HG03280 (cell line): ENCODE measurements around the gene TNFRSF4.
"Not testable (repeated sequence)": the region's sequence is repeated elsewhere in the genome, so short reads cannot be mapped to it uniquely, and the experiment has no call there.

Experiments used
- ATAC-seq: cut with Tn5 transposase; IDR thresholded peaks from one replicate; pipeline ENCODE4 v1.9.1; 2021; ENCODE audit warnings: mild to moderate bottlenecking, moderate library complexity; ENCODE audit not compliant: unreplicated experiment

TNFRSF4 gene

GRCh38 chr1:1183833-1184775 is 29.8 kb downstream of the TNFRSF4 start:
- no peak for ATAC-seq

DNA sequence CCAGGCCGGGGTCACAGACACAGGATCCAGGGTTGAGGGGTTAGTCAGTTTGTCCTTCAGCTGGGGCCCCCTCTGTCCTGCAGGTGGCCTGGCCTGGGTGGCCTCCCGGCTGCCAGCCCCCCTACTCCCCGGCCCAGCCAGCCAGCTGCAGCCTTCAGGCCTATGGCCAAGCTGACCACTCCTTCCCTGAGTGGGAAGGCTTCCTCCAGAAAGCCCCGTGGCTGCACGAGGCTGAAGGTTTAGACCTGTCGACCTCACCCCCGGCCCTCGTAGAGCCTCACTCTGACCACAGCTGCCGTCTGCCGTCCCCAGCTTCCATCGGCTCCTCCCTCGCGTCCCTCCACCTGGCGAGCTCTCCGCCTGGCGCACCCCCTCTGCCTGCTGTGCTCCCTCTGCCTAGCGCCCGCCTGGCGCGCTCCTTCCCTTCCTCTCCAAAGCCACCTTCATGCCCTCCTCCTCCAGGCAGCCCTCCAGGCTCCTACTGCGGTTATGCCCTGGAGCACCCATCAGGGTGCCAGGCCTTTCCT is 30.7 kb downstream of the TNFRSF4 start:
- no peak for ATAC-seq

DNA sequence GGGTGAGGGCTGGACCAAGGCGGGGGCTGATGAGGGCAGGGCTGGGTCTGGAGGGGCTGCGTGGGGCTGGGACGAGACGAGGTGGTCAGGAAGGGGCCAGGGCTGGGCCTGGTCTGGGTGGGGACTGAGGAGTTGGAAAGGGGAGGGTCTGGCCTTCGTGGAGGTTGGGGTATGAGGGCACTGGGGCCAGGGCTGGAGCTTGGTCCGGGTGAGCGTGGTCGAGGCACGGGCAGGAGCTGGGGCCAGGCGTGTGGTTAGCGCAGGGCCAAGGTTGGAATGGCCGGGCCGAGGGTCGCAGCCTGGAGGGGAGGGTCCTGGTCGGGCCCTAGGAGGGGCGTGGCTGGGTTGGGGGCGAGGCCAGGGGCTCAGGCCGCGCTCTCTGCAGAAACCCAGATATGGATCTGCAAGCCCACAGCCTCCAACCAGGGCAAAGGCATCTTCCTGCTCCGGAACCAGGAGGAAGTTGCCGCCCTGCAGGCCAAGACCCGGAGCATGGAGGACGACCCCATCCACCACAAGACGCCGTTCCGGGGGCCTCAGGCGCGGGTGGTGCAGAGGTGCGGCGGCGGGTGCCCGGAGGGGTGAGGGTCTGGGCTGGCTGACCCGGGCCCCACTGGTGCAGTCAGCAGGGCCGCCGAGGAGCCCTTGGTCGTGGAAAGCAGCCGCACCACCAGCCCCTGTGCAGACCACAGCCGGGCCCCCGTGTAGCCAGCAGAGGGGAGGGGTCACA is 31.3 kb downstream of the TNFRSF4 start:
- no peak for ATAC-seq

DNA sequence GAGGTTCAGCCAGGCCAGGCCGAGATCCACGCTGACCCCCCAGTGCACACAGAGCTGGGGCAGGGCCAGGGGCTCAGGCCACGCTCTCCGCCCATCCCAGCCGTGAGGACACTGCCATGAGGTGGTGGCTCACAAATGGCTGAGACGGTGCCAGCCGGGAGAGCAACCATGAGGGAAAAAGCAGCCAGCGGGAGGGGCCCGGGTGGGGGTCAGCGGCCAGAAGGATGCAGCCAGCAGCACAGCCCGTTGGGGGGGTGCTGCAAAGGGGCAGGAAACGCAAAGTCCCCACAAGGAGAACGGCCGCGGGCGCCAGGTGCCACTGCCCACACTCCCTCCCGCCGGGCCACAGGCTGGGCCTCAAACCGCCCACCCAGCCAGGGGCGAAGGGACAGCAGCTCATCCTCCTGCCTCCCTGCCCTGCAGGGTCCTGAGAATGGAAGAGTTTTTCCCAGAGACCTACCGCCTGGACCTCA is 32.0 kb downstream of the TNFRSF4 start:
- no peak for ATAC-seq

DNA sequence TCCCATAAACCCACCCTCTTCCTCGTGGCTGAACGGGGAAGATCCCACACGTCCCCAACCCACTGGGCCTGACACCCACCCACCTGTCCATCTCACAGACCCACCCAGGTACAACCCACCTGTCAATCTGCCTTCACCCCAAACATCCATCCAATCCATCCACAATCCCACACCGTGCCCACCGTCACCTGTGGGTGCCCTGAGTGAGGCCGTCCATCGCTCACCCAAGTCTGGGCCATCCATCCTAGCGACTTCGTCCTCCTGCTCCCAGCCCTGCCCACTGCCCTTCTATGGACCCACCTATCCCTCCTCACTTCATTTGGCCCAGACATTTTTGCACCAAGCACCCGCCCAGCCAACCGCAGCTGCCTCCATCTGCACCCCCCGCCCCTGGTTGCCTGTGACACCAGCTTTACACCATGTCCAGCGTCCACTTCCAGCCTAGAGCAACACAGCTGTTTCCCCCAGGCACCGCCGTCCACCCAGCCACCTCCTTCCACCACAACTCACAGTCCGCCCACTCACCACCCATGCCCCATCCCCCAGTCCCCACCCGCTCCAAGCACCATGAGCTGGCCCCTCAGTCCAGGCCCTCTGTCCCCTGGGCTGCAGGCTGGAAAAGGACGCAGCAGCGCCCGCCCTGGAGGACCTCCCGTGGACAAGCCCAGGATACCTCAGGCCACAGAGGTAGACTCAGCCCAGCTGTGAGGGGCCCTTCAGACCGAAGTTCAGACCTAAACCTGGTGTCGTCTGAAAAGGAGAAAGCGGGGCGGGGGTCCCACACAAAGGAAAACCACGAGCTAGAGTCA is 32.6 kb downstream of the TNFRSF4 start:
- ATAC-seq: no peak

- ATAC-seq: no peak
Observed at GRCh38 chr1:1179983-1180861, 33.7 kb downstream of the TNFRSF4 start.

DNA sequence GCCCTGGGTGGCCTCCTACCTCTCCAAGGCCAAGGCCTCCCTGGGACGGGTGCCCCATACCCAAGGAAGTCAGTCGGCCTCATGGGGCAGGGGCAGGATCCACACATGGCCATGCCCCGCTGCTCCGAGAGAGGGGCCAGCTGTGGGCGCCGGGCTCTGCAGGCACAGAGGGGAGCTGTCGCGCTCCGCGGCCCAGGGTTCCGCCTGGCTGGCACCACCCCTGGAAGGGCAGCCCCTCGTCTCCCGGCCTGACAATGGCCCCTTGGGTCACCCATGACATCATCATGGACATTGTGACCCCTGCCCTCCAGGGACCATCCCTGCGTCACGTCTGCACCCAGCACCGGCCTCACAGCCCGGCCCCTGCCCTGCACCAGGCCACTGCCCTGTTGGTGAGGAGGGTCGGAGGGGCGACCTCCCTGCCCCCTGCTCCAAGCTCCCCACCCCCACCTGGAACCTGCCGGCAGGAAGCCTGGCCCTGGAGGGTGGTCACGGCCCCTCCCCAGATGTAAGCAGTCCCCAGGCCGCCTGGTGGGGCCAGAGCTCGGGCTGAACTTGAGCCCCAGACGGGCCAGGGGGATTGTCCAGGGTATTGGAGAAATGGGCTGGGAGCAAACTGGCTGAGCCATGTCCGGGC is 34.5 kb downstream of the TNFRSF4 start:
- ATAC-seq: no peak

- no peak for ATAC-seq
Observed at GRCh38 chr1:1178794-1179331, 35.1 kb downstream of the TNFRSF4 start.

DNA sequence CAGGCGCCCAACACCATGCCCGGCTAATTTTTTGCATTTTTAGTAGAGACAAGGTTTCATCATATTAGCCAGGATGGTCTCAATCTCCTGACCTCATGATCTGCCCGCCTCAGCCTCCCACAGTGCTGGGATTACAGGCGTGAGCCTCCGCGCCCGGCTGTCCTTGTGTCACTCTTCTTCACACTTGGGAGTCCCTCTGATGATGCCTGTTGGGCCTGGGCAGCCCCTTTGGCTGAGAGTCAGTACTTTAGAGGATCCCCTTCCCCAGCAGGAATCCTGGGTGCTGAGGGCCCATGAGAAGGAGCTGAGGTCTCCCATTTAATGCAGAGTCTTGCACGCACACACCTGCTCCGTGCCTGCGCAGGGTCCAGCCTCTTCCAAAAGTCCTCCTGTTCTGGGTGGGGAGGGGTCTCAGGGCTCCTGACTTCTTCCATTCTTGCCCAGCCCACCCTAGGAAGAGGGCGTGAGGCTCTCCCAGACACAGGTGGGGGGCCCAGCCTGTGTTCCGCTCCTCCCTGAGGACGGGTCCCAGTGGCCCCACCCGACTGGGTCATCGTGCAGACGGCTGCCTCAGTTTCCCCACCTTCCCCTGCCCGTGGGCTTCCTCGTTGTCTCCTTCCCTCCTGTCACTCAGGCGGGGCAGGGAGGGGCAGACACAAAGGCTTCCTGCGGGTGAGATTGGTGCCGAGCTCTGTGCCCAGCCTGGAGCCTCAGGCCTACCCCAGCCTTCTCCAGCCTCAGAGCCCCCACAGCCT is 36.3 kb downstream of the TNFRSF4 start:
- no peak for ATAC-seq

- ATAC-seq: no peak
Observed at GRCh38 chr1:1176931-1177330, 37.0 kb downstream of the TNFRSF4 start.

DNA sequence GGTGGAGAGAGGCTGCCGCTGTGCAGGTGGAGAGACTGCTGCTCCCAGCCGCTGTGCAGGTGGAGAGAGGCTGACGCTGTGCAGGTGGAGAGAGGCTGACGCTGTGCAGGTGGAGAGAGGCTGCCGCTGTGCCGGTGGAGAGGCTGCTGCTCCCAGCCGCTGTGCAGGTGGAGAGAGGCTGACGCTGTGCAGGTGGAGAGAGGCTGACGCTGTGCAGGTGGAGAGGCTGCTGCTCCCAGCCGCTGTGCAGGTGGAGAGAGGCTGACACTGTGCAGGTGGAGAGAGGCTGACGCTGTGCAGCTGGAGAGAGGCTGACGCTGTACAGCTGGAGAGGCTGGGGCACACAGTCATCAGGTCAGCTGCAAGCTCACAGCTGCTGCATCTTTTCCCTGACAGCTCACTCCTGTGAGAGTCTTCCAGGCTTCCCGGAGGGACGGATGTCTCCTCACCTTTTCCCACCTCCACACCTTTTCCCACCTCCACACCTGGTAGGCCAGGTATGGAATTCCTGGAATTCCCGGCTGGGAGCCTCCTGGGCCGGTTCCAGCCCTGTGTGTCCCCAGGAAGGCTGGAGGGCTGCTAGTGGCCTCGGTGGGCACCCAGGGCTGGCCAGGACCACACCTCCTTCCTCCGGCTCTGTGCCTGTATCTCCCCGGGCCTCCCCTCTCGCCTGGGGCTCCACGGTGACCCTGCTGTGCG is 37.7 kb downstream of the TNFRSF4 start:
- not testable (repeated sequence) for ATAC-seq

DNA sequence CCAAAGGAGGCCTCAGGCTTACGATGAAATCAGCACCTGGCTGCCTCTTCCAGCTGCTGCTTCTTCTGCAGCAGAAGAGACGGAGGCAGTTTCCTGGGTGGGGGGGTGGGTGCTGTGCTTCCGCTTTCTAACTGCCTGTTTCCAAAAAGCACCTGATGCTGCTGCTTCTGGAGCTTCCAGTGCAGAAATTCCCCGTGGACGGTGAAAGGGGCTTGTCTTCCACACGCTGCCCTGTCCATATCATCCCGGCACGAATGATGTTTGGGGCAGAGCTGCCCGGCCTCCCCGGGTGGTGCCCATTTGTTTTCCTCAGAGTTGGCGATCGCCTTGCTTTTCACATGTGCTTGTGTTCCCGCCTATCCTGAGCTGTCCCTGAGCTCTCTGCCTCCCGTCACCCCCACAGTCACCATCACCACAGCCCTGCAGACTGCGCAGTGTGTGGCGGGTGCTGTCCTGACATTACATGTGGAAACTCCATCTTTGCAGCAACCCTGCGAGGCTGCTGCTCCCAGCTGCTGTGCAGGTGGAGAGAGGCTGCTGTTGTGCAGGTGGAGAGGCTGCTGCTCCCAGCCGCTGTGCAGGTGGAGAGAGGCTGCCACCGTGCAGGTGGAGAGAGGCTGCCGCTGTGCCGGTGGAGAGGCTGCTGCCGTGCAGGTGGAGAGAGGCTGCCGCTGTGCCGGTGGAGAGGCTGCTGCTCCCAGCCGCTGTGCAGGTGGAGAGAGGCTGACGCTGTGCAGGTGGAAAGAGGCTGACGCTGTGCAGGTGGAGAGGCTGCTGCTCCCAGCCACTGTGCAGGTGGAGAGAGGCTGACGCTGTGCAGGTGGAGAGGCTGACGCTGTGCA is 38.5 kb downstream of the TNFRSF4 start:
- ATAC-seq: no peak

GRCh38 chr1:1173793-1174415 is 40.0 kb downstream of the TNFRSF4 start, which contains the start of gene TTLL10:
TSS of gene TTLL10 (plus strand) at chr1:1173880. CDS start at chr1:1179216, 5,336 bp downstream.
- no peak for ATAC-seq

DNA sequence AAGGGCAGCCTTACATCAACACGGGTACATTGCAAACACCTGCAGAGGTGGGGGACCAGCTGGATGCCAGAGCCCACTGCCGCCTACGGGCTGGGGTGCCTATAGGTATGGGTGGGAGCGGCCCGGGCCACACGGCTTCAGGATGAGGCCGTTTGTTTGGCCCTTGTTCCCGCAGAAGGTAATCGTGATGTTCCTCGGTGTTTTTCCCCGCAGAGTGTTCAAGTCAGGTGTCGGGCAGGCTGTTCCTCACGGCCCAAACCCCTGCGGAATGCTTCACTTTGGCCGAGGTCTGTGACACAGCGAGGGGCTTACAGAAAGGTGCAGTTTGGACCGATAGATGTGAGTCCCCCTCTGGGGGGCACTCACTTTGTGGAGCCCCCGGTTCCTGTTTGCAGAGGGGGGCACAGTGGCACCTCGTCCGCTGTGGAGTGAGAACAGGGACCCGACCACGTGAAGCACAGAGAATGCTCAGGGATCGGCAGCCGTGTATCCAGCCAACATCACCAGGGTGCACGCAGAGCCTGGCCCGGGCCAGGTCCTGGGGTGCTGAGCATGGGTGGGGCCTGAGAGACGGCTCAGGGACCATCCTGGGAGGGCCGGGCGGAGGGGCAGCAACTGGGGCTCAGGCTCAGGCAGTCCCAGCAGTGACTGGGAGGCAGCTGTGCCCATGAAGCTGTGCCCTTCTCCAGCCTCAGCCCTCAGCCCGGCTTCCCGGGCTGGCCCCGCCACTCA is 40.7 kb downstream of the TNFRSF4 start:
- ATAC-seq: no peak

GRCh38 chr1:1171546-1172340 is 42.2 kb downstream of the TNFRSF4 start:
- no peak for ATAC-seq
